A673 (cell line): ENCODE data around the gene ZDHHC5. TPM values are rescaled to one million over a fixed set of nuclear protein-coding genes. Genes with fewer than 3 reads are reported as not detected.

ENCODE experiments used
- BruUV-seq: library from RNA; stranded (reverse); fragments of 400-500 nt; replicated peaks from 2 replicates; lab custom pipeline; 2021; lab: Mats Ljungman, UMichigan
- CTCF ChIA-PET: fragments of 300-600 bp; sonication (Branson Sonifier 250); formaldehyde crosslinking; loops from one replicate; lab custom pipeline; 2022; ENCODE audit warnings: antibody characterized with exemption; lab: Charles Lee
- POLR2A ChIA-PET: fragments of 300-600 bp; sonication (Branson Sonifier 250); formaldehyde crosslinking; loops from one replicate; lab custom pipeline; 2022; ENCODE audit warnings: antibody characterized with exemption; ENCODE audit not compliant: low non-redundant PET; lab: Charles Lee
- DNase-seq: peaks from one replicate; pipeline ENCODE4 v3.0.0-alpha.2; 2015; ENCODE audit warnings: low spot score
- H3K27ac ChIP-seq: fragments of 200-600 bp; sonication (generic); 2 replicates; pipeline ENCODE4 v1.5.1; 2016; ENCODE audit warnings: mixed run types, low read depth, mild to moderate bottlenecking, mixed read lengths, antibody characterized with exemption, low read length; ENCODE audit not compliant: poor library complexity, severe bottlenecking
- H3K27me3 ChIP-seq: fragments of 200-600 bp; sonication (generic); replicated peaks from 2 replicates; pipeline ENCODE4 v1.6.1; 2017; ENCODE audit warnings: mixed run types, low read depth, mild to moderate bottlenecking, mixed read lengths, antibody characterized with exemption, low read length; ENCODE audit not compliant: insufficient read depth, poor library complexity
- H3K36me3 ChIP-seq: fragments of 200-600 bp; sonication (generic); 2 replicates; pipeline ENCODE4 v1.6.1; 2016; ENCODE audit warnings: mixed run types, mild to moderate bottlenecking, mixed read lengths, antibody characterized with exemption, low read length; ENCODE audit not compliant: insufficient read depth, poor library complexity, severe bottlenecking
- H3K4me1 ChIP-seq: fragments of 200-600 bp; sonication (generic); 2 replicates; pipeline ENCODE4 v1.6.1; 2017; ENCODE audit warnings: mixed run types, mild to moderate bottlenecking, mixed read lengths, antibody characterized with exemption, low read length; ENCODE audit not compliant: insufficient read depth, poor library complexity, severe bottlenecking
- H3K4me3 ChIP-seq: fragments of 200-600 bp; sonication (generic); 2 replicates; pipeline ENCODE4 v1.5.1; 2016; ENCODE audit warnings: low read depth, mixed run types, mild to moderate bottlenecking, mixed read lengths, low read length; ENCODE audit not compliant: poor library complexity, severe bottlenecking
- H3K9me3 ChIP-seq: fragments of 200-600 bp; sonication (generic); 2 replicates; pipeline ENCODE4 v1.6.1; 2016; ENCODE audit warnings: mixed run types, low read depth, mild to moderate bottlenecking, mixed read lengths, antibody characterized with exemption, low read length; ENCODE audit not compliant: poor library complexity, severe bottlenecking
- EZH2 ChIP-seq: fragments of 200-600 bp; sonication (generic); IDR thresholded peaks from 2 replicates; pipeline ENCODE4 v1.6.1; 2017; ENCODE audit warnings: borderline replicate concordance, low read depth, mild to moderate bottlenecking, mixed read lengths, antibody characterized with exemption, low read length; ENCODE audit not compliant: poor library complexity, severe bottlenecking
- intact Hi-C: fragments of 100-400 bp; cut with micrococcal nuclease; formaldehyde crosslinking; loops from one replicate; pipeline ENCODE4 v1.10.0; 2022; ENCODE audit not compliant: unreplicated experiment
- total RNA-seq: library from RNA; stranded (reverse); gene quantifications from 2 replicates; pipeline ENCODE4 v1.2.3, GENCODE V29; 2021
- TF ChIP-seq, protein P1 (sequence below): fragments of 300-800, 200-600 bp; sonication (generic); conservative IDR thresholded peaks from 2 replicates; pipeline ENCODE4 v1.5.1; 2017; ENCODE audit warnings: low read depth, mild to moderate bottlenecking, antibody characterized with exemption, low read length, moderate library complexity, mixed read lengths

ZDHHC5 gene
- total RNA-seq, 1 experiment from 2014 or later: 76.9 TPM

DNA sequence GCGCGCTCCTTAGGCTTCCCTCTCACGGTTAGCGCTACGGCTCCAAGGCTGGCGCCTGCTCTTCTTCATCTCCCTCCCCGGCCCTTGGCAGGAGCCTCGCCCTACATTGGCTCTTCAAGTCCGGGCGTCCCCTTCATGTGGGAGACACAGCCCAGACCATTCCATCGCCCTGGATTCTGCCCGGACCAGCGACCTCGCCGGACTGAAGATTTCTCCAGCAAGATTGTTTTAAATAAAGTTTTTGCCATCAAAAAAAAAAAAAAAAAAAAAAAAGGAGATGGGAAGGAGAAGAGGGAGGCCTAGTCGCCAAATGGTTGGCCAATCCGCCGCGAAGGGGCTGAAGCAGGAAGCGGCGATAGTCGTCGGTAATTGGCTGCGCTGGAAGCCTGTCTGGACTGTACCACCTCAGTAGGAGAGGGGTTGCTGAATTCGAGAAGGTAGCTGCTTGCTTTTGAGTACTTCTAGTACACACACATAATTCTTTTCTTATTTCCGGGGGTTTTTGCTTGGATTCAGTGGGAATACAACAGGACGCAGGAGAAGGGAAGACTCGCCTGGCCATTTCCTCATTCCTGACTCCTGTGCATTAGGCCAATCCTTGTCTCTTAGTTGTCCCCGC lies 688 bp upstream of the ZDHHC5 start:
- peak; percentile 99 for DNase-seq
- no peak for TF ChIP-seq EZH2
- TF ChIP-seq, protein P1, sequence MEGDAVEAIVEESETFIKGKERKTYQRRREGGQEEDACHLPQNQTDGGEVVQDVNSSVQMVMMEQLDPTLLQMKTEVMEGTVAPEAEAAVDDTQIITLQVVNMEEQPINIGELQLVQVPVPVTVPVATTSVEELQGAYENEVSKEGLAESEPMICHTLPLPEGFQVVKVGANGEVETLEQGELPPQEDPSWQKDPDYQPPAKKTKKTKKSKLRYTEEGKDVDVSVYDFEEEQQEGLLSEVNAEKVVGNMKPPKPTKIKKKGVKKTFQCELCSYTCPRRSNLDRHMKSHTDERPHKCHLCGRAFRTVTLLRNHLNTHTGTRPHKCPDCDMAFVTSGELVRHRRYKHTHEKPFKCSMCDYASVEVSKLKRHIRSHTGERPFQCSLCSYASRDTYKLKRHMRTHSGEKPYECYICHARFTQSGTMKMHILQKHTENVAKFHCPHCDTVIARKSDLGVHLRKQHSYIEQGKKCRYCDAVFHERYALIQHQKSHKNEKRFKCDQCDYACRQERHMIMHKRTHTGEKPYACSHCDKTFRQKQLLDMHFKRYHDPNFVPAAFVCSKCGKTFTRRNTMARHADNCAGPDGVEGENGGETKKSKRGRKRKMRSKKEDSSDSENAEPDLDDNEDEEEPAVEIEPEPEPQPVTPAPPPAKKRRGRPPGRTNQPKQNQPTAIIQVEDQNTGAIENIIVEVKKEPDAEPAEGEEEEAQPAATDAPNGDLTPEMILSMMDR: no peak
- Histone ChIP-seq H3K4me3 (peak overlapping the region; percentile 70), H3K36me3 (peaks cover 6% of the 10 kb centered on the region), H3K4me1 (peaks cover 10% of the 10 kb centered on the region), H3K9me3 (no peaks in the 10 kb centered on the region), H3K27me3 (no peaks in the 10 kb centered on the region), H3K27ac (peak overlapping the region; percentile 97)
- CTCF ChIA-PET: interaction anchor here (1.1 kb wide), 1 partner anchor 23 kb away, joined by 3 read pairs; no protein-coding TSS in a partner anchor
- POLR2A ChIA-PET: no interaction called here
- intact Hi-C loops: loop anchor here (5.0 kb wide), 2 partner anchors 45 to 330 kb away; partner anchors contain the start of genes MED19, P2RX3, SSRP1 and TMX2
- BruUV-seq: no TSS peak

DNA sequence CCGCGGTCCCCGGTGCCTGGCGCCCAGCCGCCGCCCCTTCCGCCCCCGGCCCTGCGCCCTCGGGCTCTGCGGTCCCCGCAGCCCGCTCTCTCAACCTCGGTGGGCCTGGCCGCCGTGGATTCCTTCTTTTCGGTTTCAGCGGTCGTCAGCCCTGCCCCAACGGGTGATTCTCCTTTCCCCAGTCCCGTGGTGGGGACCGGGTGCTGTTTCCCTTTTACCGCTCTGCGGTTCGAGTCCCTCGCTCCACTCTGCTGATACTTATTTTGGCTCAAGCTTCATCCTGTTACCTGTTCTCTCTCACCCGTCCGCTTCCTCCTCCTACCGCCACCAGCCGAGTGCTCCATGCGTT lies 494 bp downstream of the ZDHHC5 start:
- no TSS peak for BruUV-seq
- intact Hi-C loops: loop anchor here (5.0 kb wide), 2 partner anchors 44 to 331 kb away; partner anchors contain the start of genes MED19, P2RX3, SSRP1 and TMX2
- no peak for DNase-seq
- H3K4me1 ChIP-seq: peaks cover 10% of the 10 kb centered on the region
- ChIA-PET CTCF (interaction anchor here (0.6 kb wide), 1 partner anchor 916 kb away, joined by 3 read pairs; no protein-coding TSS in a partner anchor), POLR2A (no interaction called here)
- H3K9me3 ChIP-seq: no peaks in the 10 kb centered on the region
- peak overlapping the region; percentile 97 for H3K27ac ChIP-seq
- H3K36me3 ChIP-seq: peaks cover 18% of the 10 kb centered on the region
- H3K4me3 ChIP-seq: peak overlapping the region; percentile 70
- TF ChIP-seq EZH2: no peak
- TF ChIP-seq, protein P1: no peak
- H3K27me3 ChIP-seq: no peaks in the 10 kb centered on the region

DNA sequence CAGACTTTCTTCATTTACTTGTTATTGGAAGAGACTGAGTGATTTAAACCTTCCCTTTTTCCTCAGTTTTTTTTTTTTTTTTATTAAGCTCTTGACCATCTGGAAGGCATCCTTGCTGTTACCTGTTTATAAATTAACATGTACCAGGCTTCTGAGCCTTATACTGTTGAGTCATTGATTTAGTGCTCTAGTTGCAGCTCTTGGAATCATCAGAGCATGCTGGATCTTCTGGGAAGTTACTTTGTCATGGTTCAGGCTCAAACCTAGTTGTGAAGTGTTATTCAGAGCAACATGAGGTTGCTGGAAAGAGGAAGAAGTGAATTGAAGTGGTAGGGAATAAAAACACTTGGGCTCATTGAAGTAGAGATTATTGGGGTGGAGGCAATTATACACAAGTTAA lies 6.3 kb downstream of the ZDHHC5 start:
- H3K27ac ChIP-seq: no peak overlapping the region
- peaks cover 2% of the 10 kb centered on the region for H3K4me1 ChIP-seq
- intact Hi-C loops: no loop called here
- ChIA-PET POLR2A (no interaction called here), CTCF (no interaction called here)
- H3K27me3 ChIP-seq: no peaks in the 10 kb centered on the region
- no peaks in the 10 kb centered on the region for H3K9me3 ChIP-seq
- peaks cover 47% of the 10 kb centered on the region for H3K36me3 ChIP-seq
- TF ChIP-seq EZH2: no peak
- TF ChIP-seq, protein P1: no peak
- no TSS peak for BruUV-seq
- DNase-seq: no peak
- no peak overlapping the region for H3K4me3 ChIP-seq
